Endothelial cell of umbilical vein (primary cell): ENCODE data around the gene ACADSB. TPM values are rescaled to one million over a fixed set of nuclear protein-coding genes. Genes with fewer than 3 reads are reported as not detected.

Experiments used
- BruUV-seq: library from RNA; stranded (reverse); fragments of 400-500 nt; replicated peaks from 2 replicates; lab custom pipeline; 2021; lab: Mats Ljungman, UMichigan
- CTCF ChIA-PET: fragments of 300-600, 350-600 bp; sonication (Branson Sonifier 250); formaldehyde crosslinking; loops from one replicate; lab custom pipeline; 2021; ENCODE audit warnings: antibody characterized with exemption, inconsistent platforms; lab: Charles Lee
- POLR2A ChIA-PET: fragments of 300-600, 350-600 bp; sonication (Branson Sonifier 250); formaldehyde crosslinking; loops from one replicate; lab custom pipeline; 2021; ENCODE audit warnings: antibody characterized with exemption, inconsistent platforms; lab: Charles Lee
- DNase-seq: peaks from one replicate; pipeline ENCODE4 v3.0.0-alpha.2; 2011; ENCODE audit warnings: low read depth, low spot score
- FAIRE-seq: peaks from 2 replicates; lab custom pipeline; 2011; peaks lifted over from hg19 to GRCh38; lab: Jason Lieb, UNC
- H2AFZ ChIP-seq: 2 replicates; pipeline ENCODE4 v1.6.0; 2012; ENCODE audit warnings: low read depth, low read length, control low read depth, inconsistent platforms
- H3K27ac ChIP-seq: 2 replicates; pipeline ENCODE4 v1.5.1; 2011; ENCODE audit warnings: low read depth, mild to moderate bottlenecking, control low read depth, low read length, moderate library complexity; ENCODE audit not compliant: insufficient read depth
- H3K27me3 ChIP-seq, 2 experiments: 2 replicates each; pipeline versions ENCODE4 v1.6.0 to v1.6.1; 2011; ENCODE audit warnings: low read length in 2 of 2, mixed read lengths in 1 of 2; ENCODE audit not compliant: control insufficient read depth in 2 of 2, insufficient read depth in 2 of 2
- H3K36me3 ChIP-seq, 2 experiments: 2 replicates in 1 of 2; 3 replicates in 1 of 2; pipeline ENCODE4 v1.5.1; 2011; ENCODE audit warnings: low read length in 2 of 2, mild to moderate bottlenecking in 1 of 2, moderate library complexity in 1 of 2; ENCODE audit not compliant: control insufficient read depth in 2 of 2, insufficient read depth in 2 of 2; ENCODE audit errors: extremely low read depth in 1 of 2
- H3K4me1 ChIP-seq: 3 replicates; pipeline ENCODE4 v1.5.1; 2011; ENCODE audit warnings: mild to moderate bottlenecking, low read length; ENCODE audit not compliant: control insufficient read depth, insufficient read depth; ENCODE audit errors: extremely low read depth
- H3K4me2 ChIP-seq: 2 replicates; pipeline ENCODE4 v1.6.1; 2011; ENCODE audit warnings: low read length, control low read depth, mixed read lengths; ENCODE audit not compliant: insufficient read depth
- H3K4me3 ChIP-seq, 3 experiments: fragments of 200-600 bp in 1 of 3; sonication (generic), shearing (Covaris generic) in 1 of 3; replicated peaks in 1 of 3; 2 replicates each; pipeline ENCODE4 v1.5.1; 2011 to 2016; ENCODE audit warnings: control low read depth in 3 of 3, low read length in 3 of 3, mild to moderate bottlenecking in 2 of 3, inconsistent platforms in 1 of 3, low read depth in 1 of 3, moderate library complexity in 1 of 3; ENCODE audit not compliant: insufficient read depth in 1 of 3
- H3K79me2 ChIP-seq: 2 replicates; pipeline ENCODE4 v1.6.0; 2012; ENCODE audit warnings: low read length, inconsistent platforms; ENCODE audit not compliant: control insufficient read depth, insufficient read depth
- H3K9ac ChIP-seq: replicated peaks from 2 replicates; pipeline ENCODE3; 2011; ENCODE audit warnings: low read length, control low read depth; ENCODE audit not compliant: insufficient read depth; ENCODE audit errors: extremely low read depth
- H3K9me1 ChIP-seq: replicated peaks from 3 replicates; pipeline ENCODE4 v1.6.0; 2011; ENCODE audit warnings: mild to moderate bottlenecking, low read length; ENCODE audit not compliant: control insufficient read depth, insufficient read depth; ENCODE audit errors: extremely low read depth
- H3K9me3 ChIP-seq: replicated peaks from 2 replicates; pipeline ENCODE4 v1.5.1; 2012; ENCODE audit warnings: low read length, inconsistent platforms; ENCODE audit not compliant: control insufficient read depth, insufficient read depth
- H4K20me1 ChIP-seq: replicated peaks from 2 replicates; pipeline ENCODE3; 2011; ENCODE audit warnings: mild to moderate bottlenecking, low read length; ENCODE audit not compliant: control insufficient read depth, insufficient read depth; ENCODE audit errors: extremely low read depth
- CTCF ChIP-seq, 2 donors: IDR thresholded peaks; 1 replicate in 1 of 2; 2 replicates in 1 of 2; pipeline ENCODE4 v1.5.1; 2011; ENCODE audit warnings: low read length in 2 of 2, mild to moderate bottlenecking in 2 of 2, moderate library complexity in 2 of 2, control low read depth in 1 of 2, inconsistent platforms in 1 of 2, low read depth in 1 of 2; ENCODE audit not compliant: insufficient read depth in 1 of 2; ENCODE audit errors: extremely low read depth in 1 of 2
- EZH2 ChIP-seq: IDR thresholded peaks from 2 replicates; pipeline ENCODE4 v1.6.1; 2012; ENCODE audit warnings: borderline replicate concordance, low read depth, mild to moderate bottlenecking, moderate library complexity, low read length, inconsistent platforms; ENCODE audit not compliant: severe bottlenecking
- FOS ChIP-seq: IDR thresholded peaks from 2 replicates; pipeline ENCODE4 v1.6.1; 2011; ENCODE audit warnings: mild to moderate bottlenecking, low read length, moderate library complexity, borderline replicate concordance; ENCODE audit not compliant: insufficient read depth
- GATA2 ChIP-seq: IDR thresholded peaks from 2 replicates; pipeline ENCODE4 v1.7.0; 2011; ENCODE audit warnings: low read depth, mild to moderate bottlenecking, moderate library complexity, mixed read lengths, low read length; ENCODE audit not compliant: insufficient read length, insufficient read depth
- JUN ChIP-seq: IDR thresholded peaks from 2 replicates; pipeline ENCODE4 v1.6.1; 2011; ENCODE audit warnings: borderline replicate concordance, low read depth; ENCODE audit not compliant: insufficient read length, insufficient read depth
- MAX ChIP-seq: IDR thresholded peaks from 2 replicates; pipeline ENCODE4 v1.6.1; 2011; ENCODE audit not compliant: insufficient read depth, insufficient read length
- MYC ChIP-seq: IDR thresholded peaks from one replicate; pipeline ENCODE4 v1.6.1; 2011; ENCODE audit warnings: mild to moderate bottlenecking, low read depth, low read length
- POLR2A ChIP-seq: IDR thresholded peaks from 2 replicates; pipeline ENCODE4 v1.6.1; 2012; ENCODE audit warnings: low read depth, mild to moderate bottlenecking, control low read depth, low read length
- POLR2AphosphoS5 ChIP-seq: IDR thresholded peaks from 2 replicates; pipeline ENCODE4 v1.6.1; 2012; ENCODE audit warnings: low read depth, mild to moderate bottlenecking, control low read depth, low read length, moderate library complexity; ENCODE audit not compliant: insufficient read depth
- dilution Hi-C: fragments of 300-500 bp; cut with MboI; formaldehyde crosslinking; loops from one replicate; pipeline ENCODE4 v1.15.0; 2019; ENCODE audit warnings: low sequenced_read_pairs; ENCODE audit not compliant: extremely low pct_ligation_motif_present
- intact Hi-C: fragments of 100-400 bp; cut with micrococcal nuclease; formaldehyde crosslinking; loops from one replicate; pipeline ENCODE4 v1.10.0; 2022
- polyA plus RNA-seq, 4 experiments: library from polyadenylated mRNA; depleted of rRNA in 3 of 4; stranded (reverse) in 3 of 4; unstranded in 1 of 4; fragments of >200 nt; gene quantifications; 2 replicates each; pipeline versions ENCODE4 v1.2.1 to v1.2.3, GENCODE V29; 2011 to 2012; ENCODE audit warnings: missing spikeins in 1 of 4
- total RNA-seq: library from RNA; stranded (reverse); gene quantifications from 2 replicates; pipeline ENCODE4 v1.2.3, GENCODE V29; 2021

ACADSB gene
- total and polyA plus RNA-seq, 2 donors (not counting 3 experiments of a cell fraction or from before 2014, with no cell fraction given): 3.1 to 15.2 TPM

- DNase-seq (peak; percentile 39), FAIRE-seq (peak; percentile 62)
- ChIA-PET POLR2A (interaction anchor here (1.4 kb wide), 1 partner anchor 27 kb away, joined by 4 read pairs; no protein-coding TSS in a partner anchor), CTCF (interaction anchor here (0.8 to 5.3 kb wide), 10 partner anchors 10 to 210 kb away, joined by 3 to 30 read pairs (median 6); partner anchors contain the start of genes ACADSB, C10orf88 and IKZF5)
- Histone ChIP-seq H3K79me2 (no peaks in the 10 kb centered on the region), H3K4me1 (peaks cover 8% of the 10 kb centered on the region), H2AFZ (peak overlapping the region; percentile 81), H3K9me1 (no peaks in the 10 kb centered on the region), H3K27ac (no peak overlapping the region), H3K4me2 (peak overlapping the region; percentile 97), H4K20me1 (no peaks in the 10 kb centered on the region), H3K36me3 (no peaks in the 10 kb centered on the region), H3K9me3 (no peaks in the 10 kb centered on the region), H3K9ac (peak overlapping the region; percentile 43), H3K4me3 (peak overlapping the region; percentile 30 to 80 (median 55)), H3K27me3 (peaks cover 0 to 1% of the 10 kb centered on the region in 2 experiments)
- intact Hi-C loops: no loop called here
- peak in 1 of 2 donors; percentile 17 for TF ChIP-seq CTCF (IDR thresholded peaks at IDR 0.05; ENCODE audit: extremely low read depth in 1 of 2, insufficient read depth in 1 of 2, low read depth in 1 of 2, low read length in 2 of 2)
- no peak for TF ChIP-seq MYC
- dilution Hi-C loops: no loop called here
- BruUV-seq: TSS peak; percentile 41
These were observed 27.7 kb upstream of the ACADSB start for GRCh38 chr10:122981066-122981464.

GRCh38 chr10:122983898-122984297 is 24.9 kb upstream of the ACADSB start:
- H3K9ac ChIP-seq: no peak overlapping the region
- BruUV-seq: no TSS peak
- H2AFZ ChIP-seq: no peak overlapping the region
- FAIRE-seq: no peak
- no peaks in the 10 kb centered on the region for H3K79me2 ChIP-seq
- H3K4me2 ChIP-seq: no peak overlapping the region
- intact Hi-C loops (no loop called here), dilution Hi-C loops (no loop called here)
- TF ChIP-seq MYC (no peak), FOS (no peak), GATA2 (no peak), MAX (no peak), EZH2 (no peak), POLR2AphosphoS5 (no peak), JUN (no peak), POLR2A (no peak), CTCF (IDR thresholded peaks at IDR 0.05; ENCODE audit: extremely low read depth in 1 of 2, insufficient read depth in 1 of 2, low read depth in 1 of 2, low read length in 2 of 2) (no peak)
- no peaks in the 10 kb centered on the region for H4K20me1 ChIP-seq
- no peaks in the 10 kb centered on the region for H3K9me1 ChIP-seq
- ChIA-PET POLR2A (no interaction called here), CTCF (interaction anchor here (2.3 to 5.3 kb wide), 2 partner anchors 16 to 24 kb away, joined by 6 to 30 read pairs; partner anchors contain the start of genes ACADSB and IKZF5)
- no peak for DNase-seq
- H3K4me3 ChIP-seq: no peak overlapping the region
- peaks cover 8% of the 10 kb centered on the region for H3K4me1 ChIP-seq
- H3K36me3 ChIP-seq: no peaks in the 10 kb centered on the region
- H3K9me3 ChIP-seq: no peaks in the 10 kb centered on the region
- H3K27me3 ChIP-seq: no peaks in the 10 kb centered on the region
- no peak overlapping the region for H3K27ac ChIP-seq
